GM12878 (cell line): ENCODE measurements around the gene WFS1. TPM values are rescaled to one million over a fixed set of nuclear protein-coding genes. Genes with fewer than 3 reads are reported as not detected.

Experiments
- ATAC-seq: fragments of 200-7000 bp; cut with Tn5 transposase; 3 replicates; pipeline ENCODE4 v1.9.1; 2020; ENCODE audit warnings: mild to moderate bottlenecking, moderate library complexity
- BruUV-seq: library from RNA; stranded (reverse); fragments of 400-500 nt; replicated peaks from 2 replicates; lab custom pipeline; 2021; lab: Mats Ljungman, UMichigan
- CTCF ChIA-PET: fragments of 300-600 bp; sonication (Branson Sonifier 250); formaldehyde crosslinking; extraction: SDS; loops from one replicate; lab custom pipeline; 2021; ENCODE audit warnings: inconsistent platforms; lab: Yijun Ruan, JAX
- POLR2A ChIA-PET: fragments of 350-600 bp; formaldehyde crosslinking; extraction: SDS; loops from one replicate; lab custom pipeline; 2021; ENCODE audit warnings: inconsistent platforms; lab: Charles Lee
- RAD21 ChIA-PET: fragments of 300-600 bp; sonication (Branson Sonifier 250); formaldehyde crosslinking; loops from one replicate; lab custom pipeline; 2023; ENCODE audit warnings: antibody characterized with exemption; ENCODE audit not compliant: unreplicated experiment; lab: Charles Lee
- SMC1A ChIA-PET: fragments of 300-600 bp; sonication (Branson Sonifier 250); formaldehyde crosslinking; loops from one replicate; lab custom pipeline; 2023; ENCODE audit not compliant: unreplicated experiment, uncharacterized antibody; lab: Charles Lee
- DNase-seq: peaks from one replicate; pipeline ENCODE4 v3.0.0-alpha.2; 2011; ENCODE audit warnings: low read depth, low spot score
- FAIRE-seq: peaks from 3 replicates; lab custom pipeline; 2011; peaks lifted over from hg19 to GRCh38; lab: Jason Lieb, UNC
- H2AFZ ChIP-seq: 2 replicates; pipeline ENCODE4 v1.6.0; 2011; ENCODE audit warnings: low read depth, low read length, control low read depth; ENCODE audit not compliant: control insufficient read depth
- H3K27ac ChIP-seq: 2 replicates; pipeline ENCODE4 v1.5.1; 2011; ENCODE audit warnings: control low read depth; ENCODE audit not compliant: control insufficient read depth, insufficient read depth
- H3K27me3 ChIP-seq, 2 experiments: replicated peaks in 1 of 2; 2 replicates each; pipeline versions ENCODE4 v1.6.0 to v1.6.1; 2011; ENCODE audit warnings: low read length in 1 of 2; ENCODE audit not compliant: control insufficient read depth in 2 of 2, insufficient read depth in 2 of 2
- H3K36me3 ChIP-seq, 2 experiments: 2 replicates each; pipeline ENCODE4 v1.5.1; 2011; ENCODE audit warnings: low read length in 1 of 2; ENCODE audit not compliant: control insufficient read depth in 2 of 2, insufficient read depth in 2 of 2
- H3K4me1 ChIP-seq: 2 replicates; pipeline ENCODE4 v1.6.1; 2011; ENCODE audit warnings: mild to moderate bottlenecking, low read length, moderate library complexity, mixed read lengths; ENCODE audit not compliant: control insufficient read depth, insufficient read depth
- H3K4me2 ChIP-seq: 2 replicates; pipeline ENCODE4 v1.6.0; 2011; ENCODE audit warnings: control low read depth; ENCODE audit not compliant: control insufficient read depth, insufficient read depth
- H3K4me3 ChIP-seq: fragments of 200-600 bp; sonication (generic); 2 replicates; pipeline ENCODE4 v1.5.1; 2016
- H3K79me2 ChIP-seq: 2 replicates; pipeline ENCODE4 v1.6.0; 2011; ENCODE audit warnings: low read length; ENCODE audit not compliant: control insufficient read depth, insufficient read depth
- H3K9ac ChIP-seq: 2 replicates; pipeline ENCODE4 v1.8.0; 2011; ENCODE audit warnings: low read length, control low read depth, mixed read lengths; ENCODE audit not compliant: control insufficient read depth, insufficient read depth
- H3K9me3 ChIP-seq: replicated peaks from 3 replicates; pipeline ENCODE4 v1.5.1; 2011; ENCODE audit warnings: mild to moderate bottlenecking, low read length; ENCODE audit not compliant: control insufficient read depth, insufficient read depth
- H4K20me1 ChIP-seq: 2 replicates; pipeline ENCODE4 v1.6.0; 2011; ENCODE audit not compliant: control insufficient read depth, insufficient read depth
- BCL11A ChIP-seq: IDR thresholded peaks from 2 replicates; pipeline ENCODE4 v1.6.1; 2011; ENCODE audit warnings: low read depth, low read length
- BHLHE40 ChIP-seq, 2 experiments: fragments of 450-650 bp in 1 of 2; IDR thresholded peaks; 2 replicates each; pipeline ENCODE4 v1.6.1; 2011 to 2017; ENCODE audit warnings: low read depth in 2 of 2, borderline replicate concordance in 1 of 2, improper control_type of control experiment in 1 of 2, low read length in 1 of 2, mild to moderate bottlenecking in 1 of 2
- BMI1 ChIP-seq: fragments of 450-650 bp; IDR thresholded peaks from 2 replicates; pipeline ENCODE4 v1.6.1; 2016; ENCODE audit warnings: mild to moderate bottlenecking, moderate library complexity, borderline replicate concordance
- CHD1 ChIP-seq: IDR thresholded peaks from 2 replicates; pipeline ENCODE4 v1.6.1; 2012; ENCODE audit warnings: low read depth, low read length, improper control_type of control experiment
- FOXK2 ChIP-seq: fragments of 450-650 bp; IDR thresholded peaks from 2 replicates; pipeline ENCODE4 v1.6.1; 2017; ENCODE audit warnings: mild to moderate bottlenecking, moderate library complexity
- JUNB ChIP-seq: IDR thresholded peaks from 2 replicates; pipeline ENCODE4 v1.6.1; 2016; ENCODE audit warnings: antibody characterized with exemption, mild to moderate bottlenecking
- RCOR1 ChIP-seq: conservative IDR thresholded peaks from 2 replicates; pipeline ENCODE4 v1.6.1; 2012; ENCODE audit warnings: low read depth, low read length, improper control_type of control experiment
- SIN3A ChIP-seq: IDR thresholded peaks from 2 replicates; pipeline ENCODE4 v1.6.1; 2012; ENCODE audit warnings: low read depth, low read length, improper control_type of control experiment
- SP1 ChIP-seq: IDR thresholded peaks from one replicate; pipeline ENCODE4 v1.6.1; 2011; ENCODE audit warnings: low read depth, low read length
- ZBTB4 ChIP-seq: fragments of 450-650 bp; formaldehyde crosslinking; IDR thresholded peaks from 2 replicates; pipeline ENCODE4 v1.4.0; 2022; ENCODE audit warnings: mild to moderate bottlenecking, moderate library complexity
- ZNF274 ChIP-seq: IDR thresholded peaks from one replicate; pipeline ENCODE4 v1.8.0; 2011; ENCODE audit not compliant: insufficient read length, insufficient read depth
- WGBS: methylation state at CpG from one replicate; pipeline ENCODE4 v1.1.6; 2016; ENCODE audit warnings: low lambda C conversion rate; ENCODE audit not compliant: insufficient replicate concordance, insufficient coverage; ENCODE audit errors: missing lambda C conversion rate; 5-methylcytosine and 5-hydroxymethylcytosine counted together
- in situ Hi-C: fragments of 300-500 bp; cut with MboI; formaldehyde crosslinking; loops from 9 replicates; pipeline ENCODE4 v1.14.3; 2018; ENCODE audit warnings: mixed read lengths
- intact Hi-C: fragments of 100-400 bp; cut with micrococcal nuclease; formaldehyde crosslinking; loops from one replicate; pipeline ENCODE4 v1.14.2; 2022; ENCODE audit not compliant: unreplicated experiment
- polyA plus RNA-seq, 11 experiments: library from polyadenylated mRNA; depleted of rRNA in 4 of 11; unstranded in 6 of 11; stranded (reverse) in 5 of 11; fragments of >200 nt; fragmentation: Nextera tagmentation in 4 of 11; fragmentation: Illumina TruSeq in 1 of 11; extraction: Ambion mirVana in 4 of 11; extraction: Trizol in 1 of 11; gene quantifications; 1 replicate in 1 of 11; 2 replicates in 10 of 11; pipeline versions ENCODE4 v1.2.1 to v1.2.3, GENCODE V29; 2011 to 2016; ENCODE audit warnings: inconsistent platforms in 2 of 11, missing spikeins in 2 of 11, low read depth in 1 of 11
- total RNA-seq, 4 experiments: library from RNA; depleted of rRNA in 3 of 4; stranded (reverse); fragments of >200 nt in 3 of 4; fragmentation: Illumina TruSeq in 1 of 4; extraction: Trizol in 1 of 4; gene quantifications; 2 replicates each; pipeline versions ENCODE4 v1.2.1 to v1.2.3, GENCODE V29; 2013 to 2021

The WFS1 gene
- total and polyA plus RNA-seq, 10 of the 15 experiments (the other 5 are each of a cell fraction or from before 2014, with no cell fraction given) = 0.31 to 4.7 (median 2.0) TPM

GRCh38 chr4:6290256-6290655 is 20.6 kb downstream of the WFS1 start:
- Histone ChIP-seq H3K9ac (no peak overlapping the region), H3K27me3 (no peaks in the 10 kb centered on the region), H3K9me3 (no peaks in the 10 kb centered on the region), H4K20me1 (no peaks in the 10 kb centered on the region), H3K4me3 (no peak overlapping the region), H3K36me3 (no peaks in the 10 kb centered on the region), H3K4me2 (no peak overlapping the region), H3K4me1 (no peaks in the 10 kb centered on the region), H3K79me2 (no peaks in the 10 kb centered on the region), H3K27ac (no peak overlapping the region), H2AFZ (no peak overlapping the region)
- ChIA-PET CTCF (no interaction called here), SMC1A (no interaction called here), RAD21 (no interaction called here), POLR2A (no interaction called here)
- no peak for DNase-seq
- FAIRE-seq = no peak
- TF ChIP-seq FOXK2 = no peak
- TF ChIP-seq ZBTB4 (CRISPR knock-in tag) = no peak
- TF ChIP-seq BCL11A = no peak
- no peak for TF ChIP-seq SIN3A
- TF ChIP-seq JUNB = no peak
- no peak for TF ChIP-seq BHLHE40 (IDR thresholded peaks at IDR 0.05; ENCODE audit: borderline replicate concordance in 1 of 2, low read depth in 2 of 2, low read length in 1 of 2)
- TF ChIP-seq CHD1 = no peak
- no peak for TF ChIP-seq SP1
- TF ChIP-seq RCOR1 = no peak
- TF ChIP-seq BMI1 = no peak
- no peak for TF ChIP-seq ZNF274
- 54% methylated on average over 7 of the region's 7 CpGs for WGBS
- ATAC-seq = no peak
- in situ Hi-C loops = no loop called here
- BruUV-seq = no TSS peak
- intact Hi-C loops = no loop called here
